ENCODE measurements around the gene ASCL3. TPM values are rescaled to one million over a fixed set of nuclear protein-coding genes. Genes with fewer than 3 reads are reported as not detected.

The ASCL3 gene
- total and polyA plus RNA-seq, 2 donors (not counting 1 experiment from before 2014, with no cell fraction given), result not detected

DNA sequence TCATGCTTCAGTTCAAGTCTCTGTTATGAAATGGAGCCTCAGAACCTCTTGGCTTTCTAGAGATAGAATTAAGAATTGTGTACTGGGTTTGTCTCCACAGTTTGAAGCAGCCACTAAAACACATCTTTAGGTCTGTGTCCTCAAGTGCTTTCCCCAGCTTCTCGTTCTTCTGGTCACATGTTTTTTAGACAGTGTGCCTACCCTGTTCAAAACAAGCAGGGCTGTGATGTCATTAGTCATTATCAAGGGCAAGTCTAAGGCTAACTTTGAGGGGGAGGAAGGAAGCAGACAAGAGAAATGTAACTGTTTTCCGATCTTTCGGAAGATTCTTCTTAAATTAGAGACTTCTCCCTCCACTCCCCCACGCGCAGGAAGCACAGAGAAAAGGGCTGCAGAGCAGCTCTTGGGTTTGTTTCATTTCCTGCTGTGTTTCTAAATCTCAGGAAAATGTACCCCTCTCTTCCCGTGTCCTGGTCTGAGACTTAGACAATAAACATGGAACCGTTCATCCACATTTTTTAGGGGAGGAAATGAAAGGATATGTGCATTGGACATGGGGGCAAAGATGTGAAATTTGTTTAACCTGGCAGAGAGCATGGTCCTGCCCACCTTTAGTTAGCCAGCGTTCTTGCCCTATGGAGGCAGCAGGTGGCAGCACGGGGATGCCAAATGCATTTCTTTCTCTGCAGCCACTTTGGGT, 28.7 kb downstream of the ASCL3 start:
- peak; percentile 44 for ATAC-seq (ENCODE audit: low read depth)
- peak overlapping the region; percentile 48 for H3K9ac ChIP-seq (ENCODE audit: low read length)
- H3K9me3 Mint-ChIP-seq (ENCODE audit: insufficient read depth), result no peaks in the 10 kb centered on the region
- H3K4me3 Mint-ChIP-seq, result peak overlapping the region; percentile 83
- intact Hi-C loops (cut with micrococcal nuclease), result loop anchor here (1.0 to 5.0 kb wide), 3 partner anchors 45 to 593 kb away; partner anchors contain the start of gene STK33
- 0% methylated on average over 2 of the region's 9 CpGs for WGBS (ENCODE audit: insufficient coverage)
- peak overlapping the region; percentile 42 for H3K27ac Mint-ChIP-seq
- ChIA-PET POLR2A (no interaction called here), CTCF (interaction anchor here (0.8 to 5.4 kb wide), 8 partner anchors 17 to 592 kb away, joined by 3 to 44 read pairs (median 8); partner anchors contain the start of gene TMEM9B)
- no peaks in the 10 kb centered on the region for H3K27me3 Mint-ChIP-seq
- TF ChIP-seq, protein P1, sequence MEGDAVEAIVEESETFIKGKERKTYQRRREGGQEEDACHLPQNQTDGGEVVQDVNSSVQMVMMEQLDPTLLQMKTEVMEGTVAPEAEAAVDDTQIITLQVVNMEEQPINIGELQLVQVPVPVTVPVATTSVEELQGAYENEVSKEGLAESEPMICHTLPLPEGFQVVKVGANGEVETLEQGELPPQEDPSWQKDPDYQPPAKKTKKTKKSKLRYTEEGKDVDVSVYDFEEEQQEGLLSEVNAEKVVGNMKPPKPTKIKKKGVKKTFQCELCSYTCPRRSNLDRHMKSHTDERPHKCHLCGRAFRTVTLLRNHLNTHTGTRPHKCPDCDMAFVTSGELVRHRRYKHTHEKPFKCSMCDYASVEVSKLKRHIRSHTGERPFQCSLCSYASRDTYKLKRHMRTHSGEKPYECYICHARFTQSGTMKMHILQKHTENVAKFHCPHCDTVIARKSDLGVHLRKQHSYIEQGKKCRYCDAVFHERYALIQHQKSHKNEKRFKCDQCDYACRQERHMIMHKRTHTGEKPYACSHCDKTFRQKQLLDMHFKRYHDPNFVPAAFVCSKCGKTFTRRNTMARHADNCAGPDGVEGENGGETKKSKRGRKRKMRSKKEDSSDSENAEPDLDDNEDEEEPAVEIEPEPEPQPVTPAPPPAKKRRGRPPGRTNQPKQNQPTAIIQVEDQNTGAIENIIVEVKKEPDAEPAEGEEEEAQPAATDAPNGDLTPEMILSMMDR (IDR thresholded peaks at IDR 0.05), result peak; percentile 77
- TF ChIP-seq EZH2 (IDR thresholded peaks at IDR 0.05; ENCODE audit: borderline replicate concordance, insufficient read depth, low read depth, low read length, poor library complexity, severe bottlenecking), result no peak
- H2AFZ ChIP-seq (ENCODE audit: insufficient read depth, low read depth, low read length, poor library complexity, severe bottlenecking), result peak overlapping the region; percentile 80
- peaks cover 0 to under 1% of the 10 kb centered on the region in 2 experiments for H3K36me3 ChIP-seq (replicated peaks in 1 of 2; ENCODE audit: control extremely low read depth in 1 of 2, control insufficient read depth in 1 of 2, extremely low read depth in 1 of 2, insufficient read depth in 2 of 2, low read length in 1 of 2)
- no peaks in the 10 kb centered on the region for H4K20me1 ChIP-seq (ENCODE audit: control insufficient read depth, insufficient read depth, low read length, poor library complexity, severe bottlenecking)
- peak overlapping the region; percentile 15 to 76 for H3K27ac ChIP-seq (ENCODE audit: low read length in 2 of 2)
- H3K4me2 ChIP-seq (replicated peaks; ENCODE audit: low read depth, low read length, poor library complexity, severe bottlenecking), result peak overlapping the region; percentile 67
- peaks cover 18 to 22% of the 10 kb centered on the region in 2 donors for H3K4me1 ChIP-seq (ENCODE audit: control insufficient read depth in 2 of 2, insufficient read depth in 2 of 2, low read length in 2 of 2)
- DNase-seq, result peak; percentile 61
- H3K9me3 ChIP-seq (ENCODE audit: control extremely low read depth in 1 of 3, control insufficient read depth in 2 of 3, insufficient read depth in 1 of 3, low read length in 2 of 3), result no peaks in the 10 kb centered on the region
- peaks cover 3% of the 10 kb centered on the region for H3K79me2 ChIP-seq (ENCODE audit: control insufficient read depth, insufficient read depth, low read length)
- peaks cover 34% of the 10 kb centered on the region for H3K4me1 Mint-ChIP-seq
- H3K27me3 ChIP-seq (replicated peaks in 1 of 4; ENCODE audit: control extremely low read depth in 1 of 4, control insufficient read depth in 3 of 4, insufficient read depth in 4 of 4, low read length in 3 of 4), result peaks cover 0 to 3% (median 0%) of the 10 kb centered on the region in 4 experiments
- peak overlapping the region; percentile 13 to 44 (median 33) for H3K4me3 ChIP-seq (ENCODE audit: control extremely low read depth in 1 of 5, extremely low read depth in 1 of 5, insufficient read depth in 1 of 5, low read depth in 2 of 5, low read length in 4 of 5)
